ENCODE data around the gene ATP2C2. TPM values are rescaled to one million over a fixed set of nuclear protein-coding genes. Genes with fewer than 3 reads are reported as not detected.

The ATP2C2 gene
- total RNA-seq, 1 donor = not detected

GRCh38 chr16:84359326-84359725 is 9.0 kb upstream of the ATP2C2 start:
- Histone ChIP-seq H3K36me3 (ENCODE audit: insufficient read depth, low read length) (no peaks in the 10 kb centered on the region), H2AFZ (ENCODE audit: low read length) (no peak overlapping the region), H3K9me3 (ENCODE audit: low read depth, low read length) (no peaks in the 10 kb centered on the region), H3K4me3 (ENCODE audit: insufficient read depth, low read length) (no peak overlapping the region), H3K79me2 (ENCODE audit: insufficient read depth, low read length) (no peaks in the 10 kb centered on the region), H3K27ac (ENCODE audit: low read depth, low read length) (no peak overlapping the region), H3K4me1 (ENCODE audit: insufficient read depth, low read length) (peaks cover 14% of the 10 kb centered on the region), H3K27me3 (ENCODE audit: insufficient read depth, low read length) (peaks cover 18% of the 10 kb centered on the region), H4K20me1 (ENCODE audit: insufficient read depth, low read length) (no peaks in the 10 kb centered on the region), H3K4me2 (ENCODE audit: insufficient read depth, low read length) (no peak overlapping the region)
- TF ChIP-seq CTCF (IDR thresholded peaks at IDR 0.05; ENCODE audit: extremely low read depth, low read depth, low read length) = no peak
- DNase-seq (ENCODE audit: insufficient read length, low spot score, missing footprints) = no peak

GRCh38 chr16:84360170-84360569 is 8.2 kb upstream of the ATP2C2 start:
- Histone ChIP-seq H4K20me1 (ENCODE audit: insufficient read depth, low read length) (no peaks in the 10 kb centered on the region), H3K27me3 (ENCODE audit: insufficient read depth, low read length) (peaks cover 19% of the 10 kb centered on the region), H3K36me3 (ENCODE audit: insufficient read depth, low read length) (no peaks in the 10 kb centered on the region), H3K79me2 (ENCODE audit: insufficient read depth, low read length) (no peaks in the 10 kb centered on the region), H2AFZ (ENCODE audit: low read length) (no peak overlapping the region), H3K9me3 (ENCODE audit: low read depth, low read length) (no peaks in the 10 kb centered on the region), H3K27ac (ENCODE audit: low read depth, low read length) (no peak overlapping the region), H3K4me2 (ENCODE audit: insufficient read depth, low read length) (no peak overlapping the region), H3K4me1 (ENCODE audit: insufficient read depth, low read length) (peaks cover 14% of the 10 kb centered on the region), H3K4me3 (ENCODE audit: insufficient read depth, low read length) (no peak overlapping the region)
- no peak for TF ChIP-seq CTCF (IDR thresholded peaks at IDR 0.05; ENCODE audit: extremely low read depth, low read depth, low read length)
- peak; percentile 37 for DNase-seq (ENCODE audit: insufficient read length, low spot score, missing footprints)

GRCh38 chr16:84360748-84361147 is 7.6 kb upstream of the ATP2C2 start:
- Histone ChIP-seq H4K20me1 (ENCODE audit: insufficient read depth, low read length) (no peaks in the 10 kb centered on the region), H3K36me3 (ENCODE audit: insufficient read depth, low read length) (no peaks in the 10 kb centered on the region), H3K4me1 (ENCODE audit: insufficient read depth, low read length) (peaks cover 14% of the 10 kb centered on the region), H3K27me3 (ENCODE audit: insufficient read depth, low read length) (peaks cover 20% of the 10 kb centered on the region), H3K79me2 (ENCODE audit: insufficient read depth, low read length) (no peaks in the 10 kb centered on the region), H2AFZ (ENCODE audit: low read length) (no peak overlapping the region), H3K4me3 (ENCODE audit: insufficient read depth, low read length) (no peak overlapping the region), H3K4me2 (ENCODE audit: insufficient read depth, low read length) (no peak overlapping the region), H3K27ac (ENCODE audit: low read depth, low read length) (no peak overlapping the region), H3K9me3 (ENCODE audit: low read depth, low read length) (no peaks in the 10 kb centered on the region)
- no peak for TF ChIP-seq CTCF (IDR thresholded peaks at IDR 0.05; ENCODE audit: extremely low read depth, low read depth, low read length)
- peak; percentile 79 for DNase-seq (ENCODE audit: insufficient read length, low spot score, missing footprints)

GRCh38 chr16:84361546-84361945 is 6.8 kb upstream of the ATP2C2 start:
- H3K27me3 ChIP-seq (ENCODE audit: insufficient read depth, low read length) = peaks cover 25% of the 10 kb centered on the region
- no peak overlapping the region for H3K4me2 ChIP-seq (ENCODE audit: insufficient read depth, low read length)
- H3K9me3 ChIP-seq (ENCODE audit: low read depth, low read length) = no peaks in the 10 kb centered on the region
- peaks cover 12% of the 10 kb centered on the region for H3K4me1 ChIP-seq (ENCODE audit: insufficient read depth, low read length)
- TF ChIP-seq CTCF (IDR thresholded peaks at IDR 0.05; ENCODE audit: extremely low read depth, low read depth, low read length) = no peak
- no peak overlapping the region for H2AFZ ChIP-seq (ENCODE audit: low read length)
- H3K4me3 ChIP-seq (ENCODE audit: insufficient read depth, low read length) = no peak overlapping the region
- no peak overlapping the region for H3K27ac ChIP-seq (ENCODE audit: low read depth, low read length)
- DNase-seq (ENCODE audit: insufficient read length, low spot score, missing footprints) = peak; percentile 6
- H3K36me3 ChIP-seq (ENCODE audit: insufficient read depth, low read length) = no peaks in the 10 kb centered on the region
- no peaks in the 10 kb centered on the region for H4K20me1 ChIP-seq (ENCODE audit: insufficient read depth, low read length)
- H3K79me2 ChIP-seq (ENCODE audit: insufficient read depth, low read length) = no peaks in the 10 kb centered on the region

All from osteoblast (primary cell).